GM23338 (cell line): Measurements from ENCODE around the gene CIAO2A. TPM values are rescaled to one million over a fixed set of nuclear protein-coding genes. Genes with fewer than 3 reads are reported as not detected.

Source experiments
- ATAC-seq: fragments of 200-7000 bp; cut with Tn5 transposase; 3 replicates; pipeline ENCODE4 v1.9.1; 2020
- DNase-seq: peaks from one replicate; pipeline ENCODE4 v3.0.0-alpha.2; 2015; ENCODE audit warnings: low spot score
- H2AFZ ChIP-seq: fragments of 200-600 bp; sonication (generic); 2 replicates; pipeline ENCODE4 v1.8.0; 2016; ENCODE audit warnings: antibody characterized with exemption, mild to moderate bottlenecking, moderate library complexity
- H3F3A ChIP-seq: fragments of 200-600 bp; sonication (generic); replicated peaks from 2 replicates; pipeline ENCODE4 v1.8.0; 2017; ENCODE audit warnings: antibody characterized with exemption, mixed run types, low read depth
- H3K27ac ChIP-seq: fragments of 200-600 bp; sonication (generic); 2 replicates; pipeline ENCODE4 v1.6.1; 2016; ENCODE audit warnings: low read depth
- H3K27me3 ChIP-seq: fragments of 200-600 bp; sonication (generic); 2 replicates; pipeline ENCODE4 v1.8.0; 2016; ENCODE audit warnings: mild to moderate bottlenecking, mixed run types, moderate library complexity; ENCODE audit not compliant: insufficient read depth
- H3K36me3 ChIP-seq: fragments of 200-600 bp; sonication (generic); 2 replicates; pipeline ENCODE4 v1.8.0; 2016; ENCODE audit warnings: mild to moderate bottlenecking; ENCODE audit not compliant: insufficient read depth
- H3K4me1 ChIP-seq: fragments of 200-600 bp; sonication (generic); 2 replicates; pipeline ENCODE4 v1.8.0; 2016; ENCODE audit warnings: mild to moderate bottlenecking, moderate library complexity; ENCODE audit not compliant: insufficient read depth
- H3K4me2 ChIP-seq: fragments of 200-600 bp; sonication (generic); 2 replicates; pipeline ENCODE4 v1.7.1; 2017; ENCODE audit warnings: mixed run types
- H3K4me3 ChIP-seq: fragments of 200-600 bp; sonication (generic); 2 replicates; pipeline ENCODE4 v1.6.1; 2016; ENCODE audit warnings: mixed run types
- H3K79me2 ChIP-seq: fragments of 200-600 bp; sonication (generic); replicated peaks from 2 replicates; pipeline ENCODE4 v1.8.0; 2017; ENCODE audit warnings: mild to moderate bottlenecking; ENCODE audit not compliant: insufficient read depth
- H3K9me2 ChIP-seq: fragments of 200-600 bp; sonication (generic); 2 replicates; pipeline ENCODE4 v1.8.0; 2017; ENCODE audit not compliant: insufficient read depth
- H4K20me1 ChIP-seq: fragments of 200-600 bp; sonication (generic); replicated peaks from 2 replicates; pipeline ENCODE4 v1.8.0; 2017; ENCODE audit warnings: mild to moderate bottlenecking; ENCODE audit not compliant: insufficient read depth
- H3K27ac Mint-ChIP-seq: 2 replicates; pipeline ENCODE4 v1.8.0; 2020; ENCODE audit warnings: inconsistent platforms, mild to moderate bottlenecking, moderate library complexity, mixed read lengths
- H3K27me3 Mint-ChIP-seq: 3 replicates; pipeline ENCODE4 v1.8.0; 2022; ENCODE audit warnings: low read depth, mild to moderate bottlenecking, moderate library complexity, mixed read lengths, inconsistent platforms; ENCODE audit not compliant: insufficient read depth, poor library complexity
- H3K36me3 Mint-ChIP-seq: 3 replicates; pipeline ENCODE4 v1.8.0; 2021; ENCODE audit warnings: low read depth, mild to moderate bottlenecking, inconsistent platforms, moderate library complexity, mixed read lengths
- H3K4me1 Mint-ChIP-seq: 3 replicates; pipeline ENCODE4 v1.8.0; 2020; ENCODE audit warnings: mild to moderate bottlenecking, inconsistent platforms, mixed read lengths
- H3K4me3 Mint-ChIP-seq: 3 replicates; pipeline ENCODE4 v1.8.0; 2021; ENCODE audit warnings: moderate library complexity, mild to moderate bottlenecking, inconsistent platforms, mixed read lengths
- H3K9me3 Mint-ChIP-seq: 3 replicates; pipeline ENCODE4 v1.8.0; 2020; ENCODE audit warnings: moderate library complexity, mild to moderate bottlenecking, inconsistent platforms, mixed read lengths
- CREB1 ChIP-seq: fragments of 250-450 bp; sonication (Bioruptor Pico); IDR thresholded peaks from 2 replicates; pipeline ENCODE4 v1.5.0; 2020; ENCODE audit warnings: low read depth, mild to moderate bottlenecking, moderate library complexity
- CTCF ChIP-seq, 2 experiments: fragments of 200-600 bp in 1 of 2; sonication (generic) in 1 of 2; conservative IDR thresholded peaks; 2 replicates each; pipeline versions ENCODE4 v1.5.1 to v1.6.1; 2016 to 2017; ENCODE audit warnings: antibody characterized with exemption in 2 of 2, low read depth in 2 of 2, mild to moderate bottlenecking in 2 of 2, moderate library complexity in 1 of 2
- ETS1 ChIP-seq: IDR thresholded peaks from 2 replicates; pipeline ENCODE4 v1.6.1; 2016; ENCODE audit warnings: antibody characterized with exemption
- EZH2 ChIP-seq: fragments of 200-600 bp; sonication (generic); IDR thresholded peaks from one replicate; pipeline ENCODE4 v1.8.0; 2017; ENCODE audit warnings: antibody characterized with exemption, mild to moderate bottlenecking, low read depth; ENCODE audit not compliant: unreplicated experiment
- EZH2phosphoT487 ChIP-seq: fragments of 200-600 bp; sonication (generic); IDR thresholded peaks from one replicate; pipeline ENCODE4 v1.8.1; 2018; ENCODE audit warnings: antibody characterized with exemption; ENCODE audit not compliant: unreplicated experiment
- JUNB ChIP-seq: IDR thresholded peaks from one replicate; pipeline ENCODE4 v1.6.1; 2016; ENCODE audit warnings: antibody characterized with exemption; ENCODE audit not compliant: unreplicated experiment
- NANOG ChIP-seq: IDR thresholded peaks from 2 replicates; pipeline ENCODE4 v1.6.1; 2016; ENCODE audit warnings: antibody characterized with exemption, borderline replicate concordance
- POLR2AphosphoS5 ChIP-seq: IDR thresholded peaks from 2 replicates; pipeline ENCODE4 v1.6.1; 2016; ENCODE audit warnings: antibody characterized with exemption, low read depth
- REST ChIP-seq: IDR thresholded peaks from one replicate; pipeline ENCODE4 v1.6.1; 2018; ENCODE audit warnings: antibody characterized with exemption; ENCODE audit not compliant: unreplicated experiment
- STAT1 ChIP-seq: IDR thresholded peaks from one replicate; pipeline ENCODE4 v1.6.1; 2016; ENCODE audit warnings: antibody characterized with exemption; ENCODE audit not compliant: unreplicated experiment
- ZNF114 ChIP-seq: fragments of 250-450 bp; sonication (Bioruptor Pico); IDR thresholded peaks from 2 replicates; pipeline ENCODE4 v1.5.0; 2020; ENCODE audit warnings: mild to moderate bottlenecking, moderate library complexity
- ZNF331 ChIP-seq: fragments of 250-450 bp; sonication (Bioruptor Pico); IDR thresholded peaks from 2 replicates; pipeline ENCODE4 v1.5.0; 2020; ENCODE audit warnings: low read depth, mild to moderate bottlenecking, moderate library complexity
- ZNF462 ChIP-seq: fragments of 250-450 bp; sonication (Bioruptor Pico); IDR thresholded peaks from 2 replicates; pipeline ENCODE4 v1.5.0; 2020; ENCODE audit warnings: mild to moderate bottlenecking, moderate library complexity
- polyA plus RNA-seq: library from polyadenylated mRNA; unstranded; fragments of >200 nt; fragmentation: Nextera tagmentation; extraction: Ambion mirVana; gene quantifications from 2 replicates; pipeline ENCODE4 v1.2.1, GENCODE V29; 2016
- total RNA-seq: library from RNA; depleted of rRNA; stranded (reverse); fragments of >200 nt; shearing (Covaris generic); gene quantifications from 2 replicates; pipeline ENCODE4 v1.2.3, GENCODE V29; 2014

CIAO2A gene
- total and polyA plus RNA-seq, 2 experiments from 2014 or later: 132 to 318 TPM

- no peak overlapping the region for H3K27ac Mint-ChIP-seq
- peaks cover under 1% of the 10 kb centered on the region for H3K27me3 Mint-ChIP-seq
- no peaks in the 10 kb centered on the region for H3K27me3 ChIP-seq
- peaks cover 93% of the 10 kb centered on the region for H3K79me2 ChIP-seq
- H3K27ac ChIP-seq: no peak overlapping the region
- H3K9me3 Mint-ChIP-seq: no peaks in the 10 kb centered on the region
- no peak for DNase-seq
- no peak overlapping the region for H3K4me2 ChIP-seq
- TF ChIP-seq NANOG: no peak
- TF ChIP-seq EZH2: no peak
- no peak for TF ChIP-seq JUNB
- TF ChIP-seq POLR2AphosphoS5: no peak
- TF ChIP-seq ETS1: no peak
- no peak for TF ChIP-seq ZNF331 (CRISPR knock-in tag)
- TF ChIP-seq ZNF114 (CRISPR knock-in tag): no peak
- TF ChIP-seq STAT1: no peak
- no peak for TF ChIP-seq CREB1 (CRISPR knock-in tag)
- TF ChIP-seq ZNF462 (CRISPR knock-in tag): no peak
- no peak for TF ChIP-seq CTCF (conservative IDR thresholded peaks at IDR 0.05; ENCODE audit: low read depth in 2 of 2)
- TF ChIP-seq REST: no peak
- no peak for TF ChIP-seq EZH2phosphoT487
- no peak overlapping the region for H3K4me3 Mint-ChIP-seq
- ATAC-seq: no peak
- no peak overlapping the region for H2AFZ ChIP-seq
- H4K20me1 ChIP-seq: peaks cover 9% of the 10 kb centered on the region; the same call in 1 of the 2 replicates
- no peaks in the 10 kb centered on the region for H3K36me3 Mint-ChIP-seq
- no peaks in the 10 kb centered on the region for H3F3A ChIP-seq
- H3K4me1 Mint-ChIP-seq: peaks cover 9% of the 10 kb centered on the region
- no peak overlapping the region for H3K4me3 ChIP-seq
- H3K9me2 ChIP-seq: no peaks in the 10 kb centered on the region
- H3K4me1 ChIP-seq: peaks cover 15% of the 10 kb centered on the region
- H3K36me3 ChIP-seq: no peaks in the 10 kb centered on the region
These were observed 7.3 kb upstream of the CIAO2A start for GRCh38 chr15:64100958-64101357.
